Measurements from ENCODE around the gene SFXN2.
A peak's percentile ranks its signal among the peaks of the same experiment; 100 is the strongest.
"Not testable (repeated sequence)": the region's sequence is repeated elsewhere in the genome, so short reads cannot be mapped to it uniquely, and the experiment has no call there.

The SFXN2 gene

DNA sequence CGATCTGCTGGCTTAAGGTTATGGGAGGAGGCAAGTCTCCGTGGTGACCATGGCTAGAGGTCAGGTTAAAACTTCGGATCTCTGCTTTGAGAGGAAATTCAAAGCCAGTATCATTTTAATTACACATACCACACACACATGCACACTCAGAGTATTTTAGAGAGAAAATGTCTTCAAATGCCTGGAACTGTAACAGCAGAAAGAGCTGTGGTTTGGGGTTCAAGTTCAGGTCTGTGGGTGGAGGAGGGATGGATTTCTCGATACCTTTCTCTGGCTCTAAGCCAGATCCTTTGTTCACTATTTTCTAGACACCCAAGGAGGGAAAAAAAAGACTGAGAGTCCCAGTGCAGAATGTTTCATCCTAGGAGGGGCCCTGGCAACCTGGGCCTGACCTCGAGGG, 32.7 kb upstream of the SFXN2 start:
- no peak for DNase-seq

DNA sequence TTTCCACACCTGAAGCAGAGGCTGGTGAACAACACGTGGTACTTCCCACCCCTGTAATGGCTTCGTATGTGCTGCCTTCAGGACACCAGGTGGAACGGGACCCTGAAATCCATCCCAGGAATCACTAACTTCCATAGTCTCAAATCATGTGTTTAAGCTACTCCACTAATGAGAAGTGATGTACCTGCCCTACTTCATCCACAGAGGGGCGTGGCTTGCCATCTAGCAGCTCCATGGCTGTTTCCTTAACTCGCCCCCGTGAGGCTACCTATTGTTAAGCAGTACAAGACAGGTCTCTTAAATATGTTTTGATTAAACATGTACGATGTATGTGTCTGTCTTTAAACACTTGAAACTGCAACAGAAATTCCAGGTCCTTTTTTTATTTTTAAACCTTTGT, 32.0 kb upstream of the SFXN2 start:
- no peak for DNase-seq

DNA sequence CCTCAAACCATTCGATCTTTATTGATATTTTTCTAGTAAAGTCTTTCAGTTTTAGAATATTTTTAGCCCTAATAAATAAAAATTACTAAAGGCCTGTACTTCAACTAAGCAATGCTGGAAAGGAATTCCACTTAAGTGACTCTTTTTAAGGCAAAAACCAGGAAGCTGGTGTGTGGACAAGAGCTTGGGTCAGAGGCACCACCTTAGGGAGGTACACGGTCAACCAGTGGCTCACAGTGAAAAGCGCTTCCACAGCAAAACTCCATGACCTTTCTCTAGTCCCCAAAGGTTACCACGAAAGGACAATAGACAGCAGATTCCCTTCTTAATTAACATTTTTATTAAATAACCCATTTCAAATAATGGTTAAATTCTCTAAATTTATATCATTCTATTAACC, 31.5 kb upstream of the SFXN2 start:
- no peak for DNase-seq

DNA sequence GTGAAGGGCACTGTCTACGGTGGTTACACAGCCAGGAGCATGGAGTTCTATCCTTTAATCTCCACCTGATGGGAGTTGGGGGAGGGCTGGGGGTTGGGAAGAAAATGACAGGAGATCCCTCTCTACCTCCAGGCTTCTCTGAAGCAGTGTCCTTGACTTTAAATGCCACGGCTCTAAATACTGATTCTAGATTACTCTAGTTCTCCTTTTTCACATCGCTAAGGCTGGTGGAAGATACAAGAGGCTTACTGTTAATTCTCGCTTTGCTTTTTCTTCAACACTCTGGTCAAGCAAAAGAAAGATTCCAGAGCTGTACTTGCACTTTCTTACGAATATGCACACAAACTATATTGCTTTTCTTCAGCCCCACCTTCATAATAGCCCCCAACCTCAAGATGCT, 30.7 kb upstream of the SFXN2 start:
- no peak for DNase-seq

DNA sequence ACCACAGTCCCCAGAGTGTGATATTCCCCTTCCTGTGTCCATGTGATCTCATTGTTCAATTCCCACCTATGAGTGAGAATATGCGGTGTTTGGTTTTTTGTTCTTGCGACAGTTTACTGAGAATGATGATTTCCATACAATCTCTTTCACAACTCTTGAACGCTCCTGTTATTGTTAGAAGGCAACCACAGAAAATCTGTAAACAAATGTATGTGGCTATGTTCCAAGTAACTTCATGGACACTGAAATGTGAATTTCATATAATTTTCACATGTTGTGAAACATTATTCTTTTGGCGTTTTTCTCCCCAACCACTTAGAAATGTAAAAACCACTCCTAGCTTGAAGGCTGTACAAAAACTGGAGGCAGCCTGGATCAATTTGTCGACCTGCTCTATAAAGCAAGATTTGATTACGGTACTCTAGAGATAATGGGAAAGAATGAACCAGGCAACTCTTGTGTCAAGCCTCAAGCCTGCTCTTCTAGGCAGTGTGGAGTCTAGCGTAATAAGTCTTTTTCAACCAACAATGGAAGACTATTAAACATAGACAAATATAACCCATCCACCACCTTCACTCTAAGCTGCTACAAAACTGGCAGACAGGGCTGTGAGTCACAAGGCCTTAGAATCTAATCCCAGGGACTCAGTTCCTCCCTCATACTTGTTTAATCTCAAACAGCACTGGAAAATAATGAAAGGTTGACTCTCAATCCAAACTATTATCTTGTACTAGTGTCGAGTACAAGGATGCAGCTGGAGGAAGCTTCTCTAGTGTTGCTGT, 23.0 kb upstream of the SFXN2 start:
- DNase-seq: no peak

DNA sequence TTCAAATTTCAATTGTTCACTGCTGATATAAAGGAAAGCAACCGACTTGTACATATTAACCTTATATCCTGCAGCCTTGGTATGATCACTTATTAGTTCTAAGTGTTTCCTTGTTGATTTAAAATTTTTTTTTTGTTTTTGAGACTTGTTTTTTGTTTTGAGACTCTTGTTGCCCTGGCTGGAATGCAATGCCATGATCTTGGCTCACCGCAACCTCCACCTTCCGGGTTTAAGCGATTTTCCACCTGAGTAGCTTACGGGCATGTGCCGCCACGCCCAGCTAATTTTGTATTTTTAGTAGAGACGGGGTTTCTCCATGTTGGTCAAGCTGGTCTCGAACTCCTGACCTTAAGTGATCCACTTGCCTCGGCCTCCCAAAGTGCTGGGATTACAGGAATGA, 19.0 kb upstream of the SFXN2 start:
- not testable (repeated sequence) for DNase-seq

DNA sequence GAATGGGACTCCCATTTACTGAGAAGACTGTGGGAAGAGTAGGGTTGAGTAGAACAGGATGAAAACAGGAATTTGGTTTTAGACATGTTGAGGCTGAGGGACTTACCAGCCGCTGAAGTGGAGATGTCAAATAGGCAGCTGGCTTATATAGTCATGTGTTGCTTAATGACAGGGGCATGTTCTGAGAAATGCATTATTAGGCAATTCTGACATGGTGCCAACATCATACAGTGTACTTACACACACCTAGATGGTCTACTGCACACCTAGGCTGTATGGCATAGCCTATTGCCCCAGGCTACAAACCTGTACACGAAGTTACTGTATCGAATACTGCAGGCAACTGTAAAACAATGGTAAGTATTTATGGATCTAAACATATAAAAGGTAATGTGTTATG, 17.7 kb upstream of the SFXN2 start:
- no peak for DNase-seq

DNA sequence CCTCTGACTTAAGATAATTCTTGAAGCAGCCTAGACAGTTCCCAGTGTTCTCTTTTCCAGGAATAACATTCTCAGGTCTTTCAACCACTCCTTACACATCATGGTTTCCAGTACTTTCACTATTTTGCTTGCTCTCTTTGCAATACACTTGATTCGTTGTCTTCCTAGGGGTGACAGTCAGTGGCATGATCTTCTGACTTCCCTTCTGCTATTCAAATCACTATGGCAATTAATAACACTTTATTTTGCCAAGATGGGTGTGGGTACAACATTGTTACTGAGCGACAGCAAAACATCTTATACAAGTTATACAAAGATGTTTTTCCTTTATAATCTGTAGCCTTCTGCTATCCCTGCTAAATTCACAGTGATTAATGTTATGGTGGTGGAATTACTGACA, 15.5 kb upstream of the SFXN2 start:
- no peak for DNase-seq

DNA sequence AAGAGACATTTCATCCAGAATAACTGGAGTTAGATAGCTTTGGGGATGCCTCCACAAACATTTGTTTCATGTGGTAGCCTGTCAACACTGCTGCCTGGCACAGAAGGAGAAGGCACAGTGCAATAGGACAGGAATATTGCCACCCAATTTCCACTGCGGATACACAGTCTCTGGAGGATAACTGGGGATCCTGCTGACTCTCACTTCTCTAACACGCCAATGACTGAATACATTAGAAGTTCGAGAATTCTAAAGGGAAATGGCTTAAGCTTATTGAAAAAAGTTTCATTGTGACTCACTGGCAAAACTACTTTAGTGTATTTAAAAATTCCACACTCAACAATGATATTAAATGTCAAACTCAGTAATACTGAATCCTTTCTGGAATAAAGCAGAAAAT, 13.2 kb upstream of the SFXN2 start:
- DNase-seq: no peak

DNA sequence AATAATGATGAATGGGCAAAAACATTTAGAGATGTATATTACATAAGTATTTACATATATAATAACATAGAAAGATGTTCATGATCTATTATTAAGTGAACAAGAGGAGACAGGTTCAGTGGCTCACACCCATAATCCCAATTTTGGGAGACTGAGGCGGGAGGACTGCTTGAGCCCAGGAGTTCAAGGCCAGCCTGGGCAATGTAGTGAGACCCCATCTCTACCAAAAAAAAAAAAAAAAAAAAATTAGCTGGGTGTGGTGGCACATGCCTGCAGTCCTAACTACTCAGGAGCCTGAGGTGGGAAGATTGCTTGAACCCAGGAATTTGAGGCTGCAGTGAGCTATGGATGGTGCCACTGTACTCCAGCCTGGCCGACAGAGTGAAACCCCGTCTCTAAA, 12.6 kb upstream of the SFXN2 start:
- no peak for DNase-seq

DNA sequence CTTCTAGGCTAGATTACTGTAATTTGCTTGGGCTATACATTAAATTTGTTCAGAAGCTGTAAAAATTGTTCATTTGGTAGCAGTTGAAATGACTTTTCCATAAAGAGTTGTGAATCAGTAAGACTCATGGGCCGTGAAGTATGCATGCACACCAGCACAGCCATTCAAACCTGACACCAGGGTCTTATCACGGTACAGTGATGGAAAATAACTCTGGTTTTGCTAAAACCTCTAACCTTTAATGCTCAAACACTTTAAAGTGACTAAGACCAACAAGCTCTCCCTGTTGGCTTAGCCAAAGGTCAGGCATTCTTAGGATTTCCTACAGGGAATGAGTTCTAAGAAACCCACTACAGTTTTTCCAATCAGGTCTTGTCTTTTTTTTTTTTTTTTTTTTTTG, 11.7 kb upstream of the SFXN2 start:
- peak; percentile 20 for DNase-seq

DNA sequence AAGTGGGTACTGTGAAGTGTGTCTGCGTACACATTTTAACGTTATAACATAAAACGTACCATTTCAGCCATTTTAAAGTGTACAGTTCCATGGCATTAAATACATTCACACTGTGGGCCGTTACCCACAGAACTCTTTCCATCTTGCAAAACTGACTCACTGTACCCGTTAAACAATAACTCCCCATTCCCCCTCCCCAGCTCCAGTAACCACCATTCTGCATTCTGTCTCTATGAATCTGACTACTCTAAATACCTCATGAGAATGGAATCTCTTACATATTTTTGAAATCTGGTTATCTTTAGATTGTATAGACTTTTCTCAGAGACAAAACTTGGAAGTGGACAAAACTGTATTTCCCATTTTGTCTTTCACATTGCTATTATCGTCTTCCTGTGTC, 9.5 kb upstream of the SFXN2 start:
- peak; percentile 86 for DNase-seq

DNA sequence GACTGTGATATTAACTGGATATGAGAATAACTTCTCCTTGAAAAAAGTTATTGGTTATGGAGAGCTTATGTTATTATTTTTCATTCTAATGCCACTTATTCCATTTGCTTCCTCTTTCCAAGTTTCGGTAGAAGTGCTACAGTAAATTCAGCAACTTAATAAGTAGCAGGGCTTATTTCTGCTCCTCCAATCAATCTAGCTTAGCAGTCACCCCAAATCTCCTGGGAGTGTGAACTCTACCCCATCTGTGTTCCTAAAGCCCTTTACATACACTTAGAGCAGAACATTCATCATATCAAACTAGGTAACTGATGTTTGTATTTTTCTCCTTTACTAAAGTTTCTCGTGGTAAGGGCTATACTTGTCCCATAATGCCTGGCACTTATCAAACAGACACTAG, 8.9 kb upstream of the SFXN2 start:
- DNase-seq: no peak

DNA sequence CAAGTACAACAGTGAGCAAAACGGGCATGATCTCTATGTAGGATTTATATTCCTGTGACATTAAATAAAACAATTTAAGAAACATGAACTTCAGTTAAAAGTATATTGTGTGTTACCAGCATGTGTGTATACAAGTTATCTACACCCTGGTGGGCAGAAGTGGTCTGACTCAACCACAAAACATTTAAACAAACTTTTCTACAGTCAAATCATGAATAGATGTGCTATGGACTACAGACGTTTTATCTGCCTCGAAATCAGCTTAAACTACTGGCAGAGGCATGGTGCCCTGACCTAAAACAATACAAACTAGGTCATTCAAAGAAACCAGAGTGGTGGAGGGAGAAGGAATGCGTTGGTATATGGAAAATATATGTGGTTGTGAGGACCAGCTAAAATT, 3.8 kb upstream of the SFXN2 start:
- peak; percentile 71 for DNase-seq

DNA sequence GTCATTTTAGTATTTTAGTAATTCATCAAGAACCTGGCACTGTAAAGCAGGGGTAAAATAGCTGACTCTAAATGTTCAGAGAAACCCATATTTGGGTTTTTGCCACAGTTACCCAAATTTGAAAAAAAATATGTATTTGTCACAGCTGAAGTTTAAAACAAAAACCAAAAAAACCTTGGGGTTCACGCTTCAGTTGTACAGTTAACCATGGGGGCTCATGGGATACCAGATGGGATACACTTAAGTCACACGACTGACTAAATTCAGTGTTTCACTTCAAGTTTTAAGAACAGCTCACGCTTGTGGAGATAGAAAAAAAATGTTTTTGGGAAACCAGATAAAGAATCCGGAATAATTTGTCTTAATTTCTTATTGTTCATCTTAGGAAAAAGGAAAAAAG, 2.3 kb upstream of the SFXN2 start:
- DNase-seq: no peak

DNA sequence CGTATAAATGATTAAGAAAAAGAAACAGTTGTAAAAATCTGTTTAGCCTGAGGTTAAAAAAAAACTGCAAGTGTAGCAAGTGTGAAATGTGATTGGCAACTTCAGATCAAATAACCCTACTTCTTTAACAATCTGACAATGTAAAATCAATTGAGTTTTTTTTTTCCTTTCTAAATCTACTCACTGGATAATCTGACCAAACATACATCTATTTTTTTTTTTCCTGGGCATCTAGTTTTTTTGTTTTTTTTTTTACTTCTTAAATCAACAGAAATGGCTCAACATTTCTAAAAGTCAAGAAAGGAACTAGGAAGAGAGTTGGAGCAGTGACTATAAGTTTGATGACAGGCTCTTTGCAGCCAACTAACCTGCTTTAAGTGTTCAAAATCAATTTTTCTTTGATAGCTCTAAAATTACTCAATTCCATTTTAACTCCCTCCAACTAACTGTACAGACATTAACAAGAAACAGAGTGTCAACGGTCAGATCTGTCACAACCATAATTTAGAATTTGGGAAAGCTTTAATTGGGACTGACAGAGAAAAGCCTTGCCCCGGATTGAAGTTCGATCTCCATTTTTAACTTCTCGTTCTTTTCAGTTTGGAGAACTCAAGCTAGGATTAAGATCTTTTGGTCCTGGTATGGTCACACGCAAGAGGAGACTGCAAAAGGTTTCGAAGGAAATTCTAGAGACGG, 1.4 kb upstream of the SFXN2 start:
- DNase-seq: no peak

DNA sequence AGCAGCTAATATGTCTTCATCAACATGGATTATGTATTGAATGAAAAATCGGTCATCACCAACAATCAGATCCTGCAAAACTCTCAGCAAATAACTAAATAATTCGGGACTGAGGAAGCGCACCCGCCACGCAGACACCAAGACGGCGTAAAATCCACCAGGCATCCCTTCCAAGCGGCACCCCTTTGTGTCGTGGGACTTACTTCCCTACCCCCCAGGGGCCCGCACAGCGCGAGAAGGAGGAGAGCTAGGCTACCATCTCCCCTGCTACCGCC, 960 bp upstream of the SFXN2 start:
- DNase-seq: no peak

DNA sequence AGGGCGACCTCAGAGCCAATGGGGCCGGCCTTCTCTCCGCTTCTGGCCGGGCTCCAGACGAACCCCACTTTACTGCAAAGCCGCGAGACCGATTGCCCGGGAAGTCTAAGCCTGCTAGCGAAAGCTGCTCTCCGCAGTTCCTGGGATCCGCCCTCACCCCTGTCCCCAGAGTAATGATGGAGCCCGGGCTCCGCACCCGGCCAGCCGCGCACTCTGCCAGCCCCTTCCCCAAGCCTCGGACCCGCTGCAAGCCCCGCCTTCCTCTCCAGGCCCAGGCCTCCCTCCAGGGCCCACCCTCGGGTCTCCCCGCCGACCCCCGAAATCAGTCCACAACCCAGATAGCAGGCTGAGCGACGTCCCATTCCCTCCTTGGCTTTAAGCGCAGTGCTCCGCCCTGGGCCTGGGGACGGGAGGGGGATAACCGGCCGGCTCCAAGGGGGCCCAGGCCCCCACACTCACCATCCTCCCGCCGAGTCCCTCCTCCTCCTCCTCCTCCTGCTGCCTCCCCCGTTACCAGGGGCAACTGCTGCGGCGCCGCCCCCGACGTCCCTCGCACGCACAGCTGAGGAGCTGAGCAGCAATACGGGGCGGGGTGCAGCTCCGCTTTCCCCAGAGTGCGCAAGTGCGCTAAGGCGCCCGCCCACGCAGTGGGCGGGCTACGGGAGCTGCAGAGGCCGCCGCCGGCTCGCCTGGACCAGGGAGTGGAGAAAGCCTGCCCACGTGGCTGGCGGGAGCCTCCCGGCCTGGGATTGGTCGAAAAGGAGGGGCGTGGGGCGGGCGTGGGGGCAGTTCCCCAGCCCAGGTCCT, 419 bp upstream of the SFXN2 start, which contains the start of gene ARL3:
TSS of gene ARL3 (minus strand) at position 584 of the 807 bp plus-strand sequence. CDS start at position 462, 122 bp downstream.
- DNase-seq: peak; percentile 99

DNA sequence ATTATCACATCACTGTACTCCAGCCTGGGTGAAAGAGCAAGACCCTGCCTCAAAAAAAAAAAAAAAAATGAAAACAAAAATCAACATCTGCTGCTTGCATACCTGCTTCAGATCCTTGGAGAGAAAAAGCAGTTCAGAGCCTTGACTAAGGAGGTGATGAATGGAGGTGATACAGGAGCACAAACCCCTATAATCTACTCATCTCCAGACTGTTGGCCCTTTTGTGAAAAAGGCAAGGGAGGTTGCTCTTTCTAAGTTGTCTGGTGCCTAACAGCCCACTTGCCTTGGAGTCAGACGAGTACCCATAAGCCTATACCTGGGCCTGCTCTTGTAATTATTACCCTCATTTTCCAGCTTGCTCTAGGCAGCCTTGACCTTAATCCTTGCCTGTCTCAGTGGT, 1.4 kb downstream of the SFXN2 start:
- no peak for DNase-seq

DNA sequence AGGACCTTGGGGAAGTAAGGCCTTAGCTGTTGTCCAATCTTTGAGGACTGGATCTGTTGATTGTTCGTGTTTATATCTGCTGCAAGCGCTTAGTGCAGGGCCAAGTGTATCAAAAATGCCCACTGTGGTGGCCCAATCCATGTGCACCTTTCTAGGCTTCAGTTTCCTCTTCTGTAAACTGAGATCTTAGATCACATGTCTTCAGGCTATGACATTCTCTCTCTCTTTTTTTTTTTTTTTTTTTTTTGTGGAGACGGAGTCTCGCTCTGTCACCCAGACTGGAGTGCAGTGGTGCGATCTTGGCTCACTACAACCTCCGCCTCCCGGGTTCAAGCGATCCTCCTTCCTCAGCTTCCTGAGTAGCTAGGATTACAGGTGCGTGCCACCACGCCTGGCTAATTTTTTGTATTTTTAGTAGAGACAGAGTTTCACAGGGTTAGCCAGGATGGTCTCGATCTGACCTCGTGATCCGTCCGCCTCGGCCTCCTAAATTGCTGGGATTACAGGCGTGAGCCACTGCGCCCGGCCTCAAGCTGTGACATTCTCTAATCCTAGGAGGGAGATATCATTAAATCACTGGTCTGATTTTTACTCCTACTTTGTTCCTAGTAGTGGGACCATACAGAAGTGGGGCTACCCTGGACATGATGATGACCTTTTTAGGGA, 2.6 kb downstream of the SFXN2 start:
- DNase-seq: not testable (repeated sequence)

DNA sequence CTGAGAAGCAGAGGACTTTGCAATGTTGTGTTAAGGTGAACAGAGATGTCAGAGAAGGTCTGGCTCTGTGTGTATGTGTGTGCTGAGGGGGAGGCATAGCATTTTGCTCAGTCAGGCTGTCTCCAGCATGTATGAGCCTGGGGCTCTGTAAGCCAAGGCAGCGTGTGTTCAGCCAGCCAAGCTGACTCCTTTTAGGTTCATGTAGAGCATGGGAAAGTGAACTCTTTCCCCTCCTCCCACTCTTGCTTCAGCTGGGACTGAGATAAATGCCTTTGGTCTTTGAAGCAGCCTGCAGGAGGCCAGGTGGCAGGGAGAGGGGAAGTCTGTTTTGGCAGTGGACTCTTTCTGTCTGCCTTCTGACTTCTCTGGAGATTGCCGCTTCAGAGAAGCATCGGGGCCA, 3.8 kb downstream of the SFXN2 start:
- peak; percentile 57 for DNase-seq

DNA sequence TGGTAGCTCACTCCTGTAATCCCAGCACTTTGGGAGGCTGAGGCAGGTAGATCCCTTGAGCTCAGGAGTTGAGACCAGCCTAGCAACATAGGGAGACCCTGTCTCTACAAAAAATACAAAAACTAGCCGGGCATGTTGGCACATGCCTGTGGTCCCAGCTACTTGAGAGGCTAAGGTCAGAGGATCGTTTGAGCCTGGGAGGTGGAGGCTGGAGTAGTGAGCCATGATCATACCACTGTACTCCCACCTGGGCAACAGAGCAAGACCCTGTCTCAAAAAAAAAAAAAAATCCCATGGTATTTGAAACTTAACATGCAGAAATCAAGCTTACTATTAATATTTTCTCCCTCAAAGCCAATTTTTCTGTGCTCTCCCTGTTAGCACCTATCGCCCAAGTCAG, 5.9 kb downstream of the SFXN2 start:
- DNase-seq: no peak

DNA sequence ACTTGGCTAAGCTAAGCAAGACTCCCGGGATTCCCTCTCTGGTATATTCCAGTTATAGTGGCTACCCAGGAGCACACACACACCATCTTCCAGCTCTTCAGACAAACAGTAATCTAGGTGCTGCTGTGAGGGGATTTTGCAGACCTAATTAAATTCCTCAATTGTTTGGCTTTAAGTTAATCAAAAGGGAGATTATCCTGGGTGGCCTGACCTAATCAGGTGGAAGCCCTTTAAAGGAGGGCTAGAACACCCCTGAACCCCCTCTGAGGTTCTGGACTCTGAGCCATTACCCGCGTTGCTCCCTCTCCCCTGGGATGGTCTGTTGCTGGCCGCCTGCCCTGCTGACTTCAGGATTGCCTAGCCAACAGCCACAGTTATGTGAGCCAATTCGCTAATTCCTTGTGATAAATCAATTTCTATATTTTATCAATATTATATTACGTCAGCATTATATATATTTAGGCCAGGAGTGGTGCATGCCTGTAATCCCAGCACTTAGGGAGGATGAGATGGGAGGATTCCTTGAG, 6.4 kb downstream of the SFXN2 start:
- no peak for DNase-seq
